Measurements from ENCODE around the gene GRID2. TPM values are rescaled to one million over a fixed set of nuclear protein-coding genes. Genes with fewer than 3 reads are reported as not detected.

The GRID2 gene
- total and polyA plus RNA-seq, 9 of the 15 experiments (the other 6 are each of a cell fraction or from before 2014, with no cell fraction given): 0.04 TPM; not detected in 7

DNA sequence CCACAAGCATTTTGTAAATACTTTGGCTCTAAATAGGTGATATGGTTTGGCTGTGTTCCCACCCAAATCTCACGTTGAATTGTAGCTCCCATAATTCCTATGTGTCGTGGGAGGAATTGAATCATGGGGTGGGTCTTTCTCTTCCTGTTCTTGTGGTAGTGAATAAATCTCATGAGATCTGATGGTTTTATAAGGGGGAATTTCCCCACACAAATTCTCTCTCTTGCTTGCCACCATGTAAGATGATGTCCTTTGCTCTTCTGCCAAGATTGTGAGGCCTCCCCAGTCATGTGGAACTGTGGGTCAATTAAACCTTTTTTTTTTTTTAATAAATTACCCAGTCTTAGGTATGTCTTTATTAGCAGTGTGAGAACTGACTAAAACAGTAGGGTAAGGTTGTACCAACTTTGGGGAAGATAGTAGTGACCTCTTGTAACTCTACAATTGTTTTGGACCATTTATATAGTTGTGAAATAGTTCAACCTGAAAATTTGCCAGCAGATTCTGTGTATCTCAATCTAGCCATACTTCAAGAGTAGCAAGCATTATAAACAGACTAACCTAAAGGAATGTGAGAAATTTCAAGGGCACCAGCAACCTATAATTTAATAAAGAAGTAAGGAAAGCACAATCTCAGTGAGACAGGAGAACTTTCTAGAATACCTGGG lies 727.8 kb downstream of the GRID2 start:
- POLR2A ChIA-PET: no interaction called here
- CTCF ChIA-PET (ENCODE audit: low intra/inter-chr PET ratio): no interaction called here
- Histone ChIP-seq H3K9ac (ENCODE audit: insufficient read depth in 1 of 2, low read depth in 2 of 2, low read length in 2 of 2) (no peak overlapping the region), H3K27me3 (ENCODE audit: control insufficient read depth in 2 of 2, insufficient read depth in 2 of 2, low read length in 2 of 2) (no peaks in the 10 kb centered on the region), H3K9me3 (replicated peaks; ENCODE audit: control insufficient read depth, insufficient read depth, low read depth, low read length) (no peaks in the 10 kb centered on the region), H3K27ac (ENCODE audit: extremely low read depth, low read depth, low read length) (no peak overlapping the region), H3K4me1 (replicated peaks in 1 of 2; ENCODE audit: control insufficient read depth in 2 of 2, insufficient read depth in 2 of 2, low read length in 2 of 2) (no peaks in the 10 kb centered on the region), H3K4me3 (no peak overlapping the region), H3K79me2 (ENCODE audit: control insufficient read depth, insufficient read depth, low read length) (no peaks in the 10 kb centered on the region), H3K9me1 (ENCODE audit: control insufficient read depth, insufficient read depth, low read length) (no peaks in the 10 kb centered on the region), H4K20me1 (replicated peaks; ENCODE audit: control insufficient read depth, insufficient read depth, low read length) (no peaks in the 10 kb centered on the region), H2AFZ (ENCODE audit: low read depth, low read length) (no peak overlapping the region), H3K4me2 (ENCODE audit: insufficient read depth, low read length) (no peak overlapping the region), H3K36me3 (ENCODE audit: control insufficient read depth, insufficient read depth, low read length) (no peaks in the 10 kb centered on the region)
- no peak for ATAC-seq
- in situ Hi-C loops (cut with MboI) (no loop called here), intact Hi-C loops (cut with micrococcal nuclease) (no loop called here)
- 0% methylated on average over 2 of the region's 2 CpGs for WGBS (ENCODE audit: insufficient coverage, low coverage, missing lambda C conversion rate)
- FAIRE-seq: no peak
- TF ChIP-seq NFE2L1 (tag; IDR thresholded peaks at IDR 0.05; ENCODE audit: borderline replicate concordance, low read depth) (no peak), LARP7 (IDR thresholded peaks at IDR 0.05) (no peak)
- no TSS peak for BruUV-seq (replicated peaks)
- no peak for DNase-seq (ENCODE audit: extremely low read depth in 1 of 4, low spot score in 3 of 4)

GRCh38 chr4:93042746-93043145 lies 739.0 kb downstream of the GRID2 start:
- Histone ChIP-seq H3K27me3 (ENCODE audit: control insufficient read depth in 2 of 2, insufficient read depth in 2 of 2, low read length in 2 of 2) (no peaks in the 10 kb centered on the region), H3K9me1 (ENCODE audit: control insufficient read depth, insufficient read depth, low read length) (no peaks in the 10 kb centered on the region), H3K4me3 (no peak overlapping the region), H3K9me3 (replicated peaks; ENCODE audit: control insufficient read depth, insufficient read depth, low read depth, low read length) (no peaks in the 10 kb centered on the region), H3K79me2 (ENCODE audit: control insufficient read depth, insufficient read depth, low read length) (no peaks in the 10 kb centered on the region), H3K36me3 (ENCODE audit: control insufficient read depth, insufficient read depth, low read length) (no peaks in the 10 kb centered on the region), H4K20me1 (replicated peaks; ENCODE audit: control insufficient read depth, insufficient read depth, low read length) (no peaks in the 10 kb centered on the region), H3K4me2 (ENCODE audit: insufficient read depth, low read length) (no peak overlapping the region), H3K27ac (ENCODE audit: extremely low read depth, low read depth, low read length) (no peak overlapping the region), H3K9ac (ENCODE audit: insufficient read depth in 1 of 2, low read depth in 2 of 2, low read length in 2 of 2) (no peak overlapping the region), H3K4me1 (replicated peaks in 1 of 2; ENCODE audit: control insufficient read depth in 2 of 2, insufficient read depth in 2 of 2, low read length in 2 of 2) (no peaks in the 10 kb centered on the region), H2AFZ (ENCODE audit: low read depth, low read length) (no peak overlapping the region)
- ATAC-seq (no peak), DNase-seq (ENCODE audit: extremely low read depth in 1 of 4, low spot score in 3 of 4) (no peak), FAIRE-seq (no peak)
- TF ChIP-seq SIRT6 (IDR thresholded peaks at IDR 0.05; ENCODE audit: low read depth, low read length) (no peak), ZNF699 (CRISPR knock-in tag; IDR thresholded peaks at IDR 0.05; ENCODE audit: insufficient replicate concordance) (no peak), ILF3 (IDR thresholded peaks at IDR 0.05; ENCODE audit: borderline replicate concordance) (no peak), MAZ (CRISPR knock-in tag; conservative IDR thresholded peaks at IDR 0.05 in 1 of 2, IDR thresholded peaks at IDR 0.05 in 1 of 2) (no peak), FOXK2 (conservative IDR thresholded peaks at IDR 0.05 in 1 of 2, IDR thresholded peaks at IDR 0.05 in 1 of 2; ENCODE audit: low read depth in 2 of 2) (no peak), MTA1 (IDR thresholded peaks at IDR 0.05; ENCODE audit: borderline replicate concordance) (no peak), MITF (IDR thresholded peaks at IDR 0.05) (no peak), PRPF4 (IDR thresholded peaks at IDR 0.05; ENCODE audit: insufficient read depth, low read depth, low read length, poor library complexity, severe bottlenecking) (no peak), TBP (optimal IDR thresholded peaks at IDR 0.05; ENCODE audit: low read depth, low read length) (no peak), MLX (CRISPR knock-in tag; conservative IDR thresholded peaks at IDR 0.05) (no peak)
- intact Hi-C loops (cut with micrococcal nuclease) (no loop called here), in situ Hi-C loops (cut with MboI) (no loop called here)
- CTCF ChIA-PET (ENCODE audit: low intra/inter-chr PET ratio): no interaction called here
- POLR2A ChIA-PET: no interaction called here
- no TSS peak for BruUV-seq (replicated peaks)
